Thyroid gland (tissue), 4 donors: ENCODE data around the gene DENND1A. TPM values are rescaled to one million over a fixed set of nuclear protein-coding genes. Genes with fewer than 3 reads are reported as not detected.

Experiments used
- DNase-seq, 2 donors: peaks; one replicate each; pipeline ENCODE4 v3.0.0-alpha.2; 2019
- H3K27ac ChIP-seq, 3 donors: fragments of 200-600 bp; sonication (generic); 1 replicate in 2 of 3; 2 replicates in 1 of 3; pipeline ENCODE4 v1.5.1; 2016 to 2019; ENCODE audit warnings: mild to moderate bottlenecking in 1 of 3, moderate library complexity in 1 of 3
- H3K27me3 ChIP-seq: fragments of 200-600 bp; sonication (generic); one replicate; pipeline ENCODE4 v1.5.1; 2019
- H3K36me3 ChIP-seq, 2 donors: fragments of 200-600 bp; sonication (generic); one replicate each; pipeline ENCODE4 v1.5.1; 2016 to 2019
- H3K4me1 ChIP-seq, 2 donors: fragments of 200-600 bp; sonication (generic); one replicate each; pipeline ENCODE4 v1.5.1; 2017 to 2019
- H3K4me3 ChIP-seq, 3 donors: fragments of 200-600 bp; sonication (generic); replicated peaks in 1 of 3; 1 replicate in 2 of 3; 2 replicates in 1 of 3; pipeline ENCODE4 v1.5.1; 2016; ENCODE audit warnings: mild to moderate bottlenecking in 1 of 3
- H3K9me3 ChIP-seq: fragments of 200-600 bp; sonication (generic); one replicate; pipeline ENCODE4 v1.5.1; 2017
- CTCF ChIP-seq, 6 experiments: fragments of 200-600 bp in 3 of 6; fragments of 450-650 bp in 3 of 6; sonication (generic) in 3 of 6; IDR thresholded peaks; one replicate each; pipeline ENCODE4 v1.5.1; 2016 to 2019; ENCODE audit warnings: antibody characterized with exemption in 6 of 6, mild to moderate bottlenecking in 2 of 6, inconsistent platforms in 1 of 6, moderate library complexity in 1 of 6
- POLR2A ChIP-seq, 2 donors: fragments of 450-650 bp; IDR thresholded peaks; one replicate each; pipeline ENCODE4 v1.6.1; 2017; ENCODE audit warnings: antibody characterized with exemption in 2 of 2, mild to moderate bottlenecking in 2 of 2, moderate library complexity in 1 of 2
- WGBS, 2 donors: methylation state at CpG; one replicate each; pipeline ENCODE4 v1.1.5; 2017; 5-methylcytosine and 5-hydroxymethylcytosine counted together
- intact Hi-C: fragments of 100-400 bp; cut with DNase I; formaldehyde crosslinking; loops from one replicate; pipeline ENCODE4 v1.15.1; 2023
- total RNA-seq, 4 donors: library from RNA; depleted of rRNA; stranded (reverse); fragments of >200 nt; gene quantifications; one replicate each; pipeline ENCODE4 v1.2.3, GENCODE V29; 2016

DENND1A gene
- total RNA-seq, 4 donors from 2014 or later = 18.8 to 34.4 (median 28.2) TPM

- Histone ChIP-seq H3K27me3 (no peaks in the 10 kb centered on the region), H3K36me3 (no peaks in the 10 kb centered on the region), H3K4me3 (no peak overlapping the region), H3K4me1 (peaks cover 16 to 18% of the 10 kb centered on the region in 2 donors), H3K27ac (no peak overlapping the region), H3K9me3 (no peaks in the 10 kb centered on the region)
- intact Hi-C loops = no loop called here
- WGBS, 2 donors = 97 to 98% methylated on average over 3 of the region's 3 CpGs
- TF ChIP-seq CTCF (IDR thresholded peaks at IDR 0.05) (no peak), POLR2A (IDR thresholded peaks at IDR 0.05) (no peak)
- no peak for DNase-seq
Observed at GRCh38 chr9:123691765-123692303, 238.1 kb downstream of the DENND1A start.

GRCh38 chr9:123689701-123690428, 240.1 kb downstream of the DENND1A start:
- H3K27me3 ChIP-seq = no peaks in the 10 kb centered on the region
- no peaks in the 10 kb centered on the region for H3K36me3 ChIP-seq
- 76 to 89% methylated on average over 5 of the region's 5 CpGs for WGBS, 2 donors
- no peak overlapping the region for H3K27ac ChIP-seq
- DNase-seq = peak; percentile 62 to 76
- intact Hi-C loops = no loop called here
- H3K4me3 ChIP-seq = no peak overlapping the region
- H3K9me3 ChIP-seq = no peaks in the 10 kb centered on the region
- H3K4me1 ChIP-seq = peaks cover 33 to 35% of the 10 kb centered on the region in 2 donors
- TF ChIP-seq CTCF (IDR thresholded peaks at IDR 0.05) = no peak
- no peak for TF ChIP-seq POLR2A (IDR thresholded peaks at IDR 0.05)

- intact Hi-C loops = no loop called here
- H3K4me1 ChIP-seq = peaks cover 41 to 43% of the 10 kb centered on the region in 2 donors
- DNase-seq = no peak
- TF ChIP-seq CTCF (IDR thresholded peaks at IDR 0.05) (no peak), POLR2A (IDR thresholded peaks at IDR 0.05) (no peak)
- H3K36me3 ChIP-seq = no peaks in the 10 kb centered on the region
- H3K4me3 ChIP-seq = no peak overlapping the region
- H3K9me3 ChIP-seq = no peaks in the 10 kb centered on the region
- 34 to 43% methylated on average over 6 of the region's 6 CpGs for WGBS, 2 donors
- no peaks in the 10 kb centered on the region for H3K27me3 ChIP-seq
- peak overlapping the region; percentile 55 to 69 (median 65) for H3K27ac ChIP-seq
Observed at GRCh38 chr9:123687246-123687751, 242.6 kb downstream of the DENND1A start.

GRCh38 chr9:123686829-123687192, 243.1 kb downstream of the DENND1A start:
- 38 to 46% methylated on average over 3 of the region's 3 CpGs for WGBS, 2 donors
- Histone ChIP-seq H3K27ac (peak overlapping the region; percentile 55 to 69 (median 65)), H3K4me3 (no peak overlapping the region), H3K27me3 (no peaks in the 10 kb centered on the region), H3K36me3 (no peaks in the 10 kb centered on the region), H3K9me3 (no peaks in the 10 kb centered on the region), H3K4me1 (peaks cover 41 to 43% of the 10 kb centered on the region in 2 donors)
- no peak for DNase-seq
- TF ChIP-seq POLR2A (IDR thresholded peaks at IDR 0.05) (no peak), CTCF (IDR thresholded peaks at IDR 0.05) (no peak)
- intact Hi-C loops = no loop called here
